IPS-11a (cell line): ENCODE results near the gene UCHL3.

ENCODE experiments used
- H3K4me3 ChIP-seq: one replicate; pipeline ENCODE4 v1.5.1; 2013; ENCODE audit warnings: low read depth, low read length, control low read depth

The UCHL3 gene

DNA sequence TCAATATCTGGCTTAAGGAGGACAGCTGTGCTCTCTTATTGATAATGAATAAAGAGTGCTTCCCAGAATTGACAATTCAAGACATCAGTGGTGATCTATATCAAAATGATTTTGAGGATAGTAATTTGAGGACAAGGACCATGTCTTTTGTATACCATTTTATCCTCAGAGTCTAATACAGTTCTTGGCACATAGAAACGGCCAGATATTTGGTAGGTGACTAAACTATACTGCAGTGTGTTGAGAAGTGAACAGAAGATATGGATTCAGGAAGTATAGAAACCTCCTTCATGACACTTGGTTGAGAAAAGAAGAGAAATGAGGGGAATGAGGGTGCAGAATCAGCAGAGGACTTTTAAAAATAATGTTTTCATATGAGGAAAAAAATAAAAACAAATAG, 70.4 kb downstream of the UCHL3 start:
- no peak overlapping the region for H3K4me3 ChIP-seq

DNA sequence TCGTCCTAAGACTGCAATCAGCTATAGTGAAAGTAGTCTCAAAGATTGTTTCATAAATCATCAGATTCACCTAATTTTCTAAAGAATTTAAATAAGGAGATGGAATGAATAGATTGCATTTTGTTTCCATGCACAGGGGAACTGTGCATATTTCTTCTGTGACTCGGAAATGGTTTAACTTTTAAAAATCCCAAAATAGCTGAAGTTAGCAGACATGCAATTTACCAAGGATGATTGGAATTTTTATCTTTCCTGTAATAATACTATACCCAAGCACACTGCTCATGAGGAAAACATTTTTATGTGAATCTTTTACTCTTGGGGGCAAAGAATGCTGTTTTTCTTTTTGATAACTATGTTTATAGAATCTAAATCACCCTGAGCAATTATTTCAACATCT, 71.6 kb downstream of the UCHL3 start:
- no peak overlapping the region for H3K4me3 ChIP-seq

- H3K4me3 ChIP-seq, result no peak overlapping the region
These were observed 79.2 kb downstream of the UCHL3 start for GRCh38 chr13:75628801-75629200.

DNA sequence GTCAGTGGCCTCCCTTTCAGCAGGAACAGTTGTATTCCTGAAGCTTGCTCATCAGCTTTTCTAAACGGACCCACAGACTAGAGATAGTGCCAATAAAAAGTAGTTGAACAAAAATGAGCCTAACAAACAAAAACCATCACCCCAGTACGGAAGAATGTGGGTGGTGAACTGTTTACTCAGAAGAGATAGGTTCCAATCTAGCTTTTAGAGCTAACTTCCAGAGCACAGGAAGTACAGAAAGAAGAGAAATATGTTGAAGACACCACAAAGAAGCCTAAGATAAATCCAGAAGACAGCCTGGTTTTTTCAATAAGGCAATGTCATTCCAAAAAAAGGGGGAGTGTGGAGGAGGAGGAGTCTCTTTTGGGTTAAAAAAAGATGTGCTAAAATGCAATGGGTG, 83.7 kb downstream of the UCHL3 start:
- no peak overlapping the region for H3K4me3 ChIP-seq

DNA sequence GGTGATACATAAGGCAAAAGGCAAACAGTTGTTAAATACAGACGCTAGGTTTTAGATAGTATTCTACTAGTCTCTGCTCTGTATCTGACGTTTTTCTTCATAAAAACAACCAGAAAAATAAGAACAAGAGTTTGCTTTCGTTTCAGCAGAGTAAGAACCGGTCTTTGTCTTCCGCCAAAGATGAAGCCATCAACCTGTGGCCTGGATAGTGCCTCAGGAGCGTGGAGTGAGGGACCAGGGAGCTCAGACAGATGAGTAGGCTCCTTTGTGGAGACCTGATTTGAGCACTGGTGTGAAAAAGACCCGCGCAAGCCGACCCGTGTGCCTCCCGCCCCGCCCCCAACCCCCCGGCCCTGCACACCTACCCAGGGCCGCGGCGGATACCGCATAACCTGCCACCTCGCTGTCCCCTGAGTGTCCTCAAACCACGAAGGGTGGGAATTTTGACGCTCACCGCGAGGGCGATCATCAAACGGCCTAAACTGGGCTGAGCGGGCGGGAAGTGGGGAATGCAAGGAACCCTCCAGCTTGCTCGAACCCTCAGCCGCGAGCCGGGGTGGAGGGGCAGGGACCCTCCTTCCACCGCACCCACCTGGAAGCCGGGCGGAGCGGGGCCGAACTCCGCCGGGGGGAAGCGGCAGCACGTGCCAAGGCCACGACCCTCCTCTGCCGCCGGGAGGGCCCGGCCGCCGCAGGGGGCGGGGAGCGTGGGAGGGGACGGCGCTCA, 85.7 kb downstream of the UCHL3 start:
- H3K4me3 ChIP-seq, result peak overlapping the region; percentile 48

- peak within 1 kb of the TSS; percentile 72 for H3K4me3 ChIP-seq
These were observed 86.3 kb downstream of the UCHL3 start, which contains the start of gene LMO7 for GRCh38 chr13:75635828-75636435. LMO7 (plus strand) TSS chr13:75636330; CDS start chr13:75636658, 328 bp downstream.

DNA sequence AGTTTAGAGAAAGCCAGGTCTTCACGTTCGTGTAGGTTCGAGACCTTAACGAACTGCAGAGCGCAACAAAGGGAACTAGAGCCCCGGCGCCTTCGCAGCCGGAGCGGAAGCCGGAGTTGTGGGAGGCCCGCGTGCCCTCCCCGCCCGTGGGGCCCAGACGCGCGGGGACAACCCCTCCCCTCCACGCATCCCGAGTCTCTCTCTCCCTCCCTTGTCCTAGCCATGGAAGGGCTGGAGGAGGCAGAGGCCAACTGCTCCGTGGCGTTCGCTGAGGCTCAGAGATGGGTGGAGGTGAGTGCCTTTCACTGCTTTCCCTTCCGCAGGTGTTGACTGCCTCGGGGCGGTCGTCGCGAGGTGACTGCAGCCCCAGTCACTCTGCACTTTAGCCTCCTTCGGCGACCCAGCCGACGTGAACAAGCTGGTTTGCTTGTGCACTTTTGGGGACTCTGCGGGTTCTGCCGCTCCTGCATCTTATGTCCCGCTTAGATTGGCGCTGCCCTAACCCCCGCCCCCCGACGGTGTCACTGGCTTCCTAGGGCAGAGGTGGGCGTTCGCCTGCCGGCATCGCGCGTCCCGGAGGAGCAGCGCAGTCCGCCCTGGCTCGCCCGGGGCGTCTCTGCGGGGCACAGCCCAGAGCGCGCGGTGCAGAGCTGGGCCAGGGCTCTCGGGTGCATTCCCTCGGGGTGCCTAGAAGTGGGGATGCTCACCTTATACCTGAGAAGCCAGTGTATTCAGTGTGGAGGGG, 87.0 kb downstream of the UCHL3 start:
- H3K4me3 ChIP-seq, result peak overlapping the region; percentile 72

DNA sequence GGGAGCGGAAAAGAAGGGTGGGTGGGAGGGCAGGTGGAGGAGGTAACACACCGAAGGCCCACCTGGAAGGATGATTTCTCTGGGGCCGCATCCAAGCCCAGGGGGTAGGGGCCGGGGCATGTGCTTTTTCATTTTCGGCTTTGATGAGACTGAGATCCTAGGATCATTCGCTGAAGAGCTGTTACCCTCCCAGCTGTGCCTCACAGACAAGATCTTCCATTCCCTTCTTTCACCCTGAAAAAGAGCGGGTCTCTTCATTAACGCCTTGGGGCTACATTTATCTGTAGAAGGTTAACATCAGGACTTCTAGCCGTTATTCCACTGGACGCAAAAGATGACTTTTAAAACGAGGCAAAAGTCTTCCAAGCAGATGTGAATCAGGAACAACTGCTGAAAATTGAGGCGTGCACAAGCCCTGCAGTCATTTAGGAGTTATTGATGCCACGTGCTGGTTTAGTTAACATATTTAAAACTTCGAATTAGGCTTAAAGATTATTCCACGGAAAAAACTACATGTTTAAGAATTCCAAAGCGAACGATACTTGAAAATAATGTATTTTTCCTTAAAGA, 87.7 kb downstream of the UCHL3 start:
- peak overlapping the region; percentile 72 for H3K4me3 ChIP-seq

- H3K4me3 ChIP-seq, result no peak overlapping the region
These were observed 89.9 kb downstream of the UCHL3 start for GRCh38 chr13:75639454-75639853.

- no peak overlapping the region for H3K4me3 ChIP-seq
These were observed 91.4 kb downstream of the UCHL3 start for GRCh38 chr13:75641026-75641425.

GRCh38 chr13:75643182-75643581, 93.6 kb downstream of the UCHL3 start:
- H3K4me3 ChIP-seq, result no peak overlapping the region

DNA sequence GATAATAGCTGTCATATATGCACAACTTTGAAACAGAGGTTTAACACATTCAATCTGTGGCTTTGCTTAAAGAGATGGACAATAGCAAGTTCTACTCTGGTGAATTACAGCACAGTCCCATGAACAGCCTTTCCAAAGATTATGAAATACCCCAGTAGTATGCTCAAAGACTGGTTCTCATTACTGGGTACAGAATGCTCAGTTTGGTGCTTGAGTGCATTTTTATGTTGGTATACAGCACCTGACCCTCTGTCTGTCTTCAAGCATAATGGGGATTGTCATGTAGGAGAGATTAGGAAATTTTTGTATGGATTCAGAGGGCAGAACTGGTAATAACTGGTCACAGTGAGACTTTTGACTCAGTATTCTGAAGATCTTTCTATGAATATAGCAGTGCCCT, 94.1 kb downstream of the UCHL3 start:
- no peak overlapping the region for H3K4me3 ChIP-seq

DNA sequence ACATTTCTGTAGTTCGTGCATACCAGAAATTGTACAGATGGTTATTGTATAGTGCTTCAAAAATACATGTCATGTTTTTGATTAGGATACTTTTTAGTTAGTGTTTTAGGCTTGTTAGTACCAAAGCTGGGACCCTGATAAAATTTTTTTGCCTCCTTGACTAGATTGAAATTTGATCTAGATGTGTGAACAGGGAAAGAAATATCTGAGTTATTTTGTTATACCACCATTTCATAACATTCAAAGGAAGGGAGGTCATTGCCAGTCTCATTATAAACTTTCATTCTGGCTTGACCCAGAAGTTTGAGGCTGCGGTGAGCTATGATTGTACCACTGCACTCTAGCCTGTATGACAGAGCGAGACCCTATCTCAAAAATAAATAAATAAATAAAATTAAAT, 95.5 kb downstream of the UCHL3 start:
- H3K4me3 ChIP-seq, result no peak overlapping the region

DNA sequence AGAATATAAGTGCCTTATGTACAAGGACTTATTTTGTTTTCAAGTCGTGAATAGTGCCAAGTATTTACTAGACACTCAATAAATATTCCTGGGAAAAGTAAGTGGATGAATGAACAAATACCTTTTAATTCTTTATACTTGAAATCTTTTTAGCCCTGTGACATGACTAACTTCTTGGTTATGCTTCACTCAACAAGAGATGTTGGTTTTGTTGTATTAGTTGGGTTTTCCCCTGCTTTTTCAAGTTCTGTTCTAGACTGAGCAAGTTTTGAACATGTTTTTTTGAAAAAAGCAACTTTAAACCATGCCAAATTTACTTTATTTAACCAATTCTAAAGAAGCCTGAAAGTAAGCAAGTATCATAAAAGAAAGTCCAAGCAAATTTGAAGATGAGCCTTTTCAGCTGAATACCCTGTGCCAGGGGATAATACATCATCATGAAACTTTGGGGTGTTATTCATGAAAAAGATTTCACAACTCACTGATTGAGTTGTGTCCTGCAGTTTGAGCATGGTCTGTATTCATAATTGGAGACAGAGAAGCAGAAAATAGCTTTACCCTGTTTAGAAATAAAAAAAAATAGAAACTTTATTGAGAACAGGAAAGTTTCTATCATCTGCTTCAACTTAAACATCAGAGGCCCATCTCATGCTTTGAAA, 97.7 kb downstream of the UCHL3 start:
- no peak overlapping the region for H3K4me3 ChIP-seq

- H3K4me3 ChIP-seq, result no peak overlapping the region
These were observed 98.9 kb downstream of the UCHL3 start for GRCh38 chr13:75648446-75648845.

DNA sequence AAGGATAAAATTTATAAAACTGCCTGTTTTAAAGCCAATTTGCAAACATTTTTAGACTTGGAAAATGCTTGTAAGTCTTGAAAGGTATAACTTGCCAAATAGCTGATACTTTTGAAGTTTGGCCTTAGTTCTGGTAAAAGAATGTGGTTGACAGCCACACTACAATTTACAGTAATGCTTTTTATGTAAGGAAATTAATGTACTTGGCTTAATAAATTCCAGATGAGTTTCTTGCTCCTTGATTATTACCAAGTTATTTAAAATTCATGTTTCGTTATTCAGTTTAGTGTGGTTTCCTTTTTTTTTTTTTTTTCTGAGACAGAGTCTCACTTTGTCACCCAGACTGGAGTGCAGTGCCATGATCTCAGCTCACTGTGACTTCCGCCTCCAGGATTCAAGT, 101.4 kb downstream of the UCHL3 start:
- no peak overlapping the region for H3K4me3 ChIP-seq

DNA sequence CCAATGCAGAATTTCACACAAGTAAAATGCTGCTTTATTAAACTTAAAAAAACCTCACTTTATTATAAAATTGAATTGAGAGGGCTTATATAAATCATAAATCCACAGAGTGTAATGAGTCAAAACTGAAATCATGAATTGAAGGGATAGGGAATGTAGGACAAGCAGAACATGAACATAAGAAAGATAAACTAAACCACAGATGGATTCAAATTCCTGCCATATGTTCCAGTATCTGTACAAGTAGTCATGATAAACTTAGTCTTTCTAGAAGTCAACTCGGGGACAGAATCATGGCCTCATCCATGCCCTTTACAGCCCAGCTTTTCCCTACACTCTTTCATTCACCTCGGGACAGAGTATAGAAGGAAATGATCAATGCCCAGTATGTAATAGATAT, 103.1 kb downstream of the UCHL3 start:
- no peak overlapping the region for H3K4me3 ChIP-seq
